Measurements from ENCODE around the gene TMEM212.

TMEM212 gene

DNA sequence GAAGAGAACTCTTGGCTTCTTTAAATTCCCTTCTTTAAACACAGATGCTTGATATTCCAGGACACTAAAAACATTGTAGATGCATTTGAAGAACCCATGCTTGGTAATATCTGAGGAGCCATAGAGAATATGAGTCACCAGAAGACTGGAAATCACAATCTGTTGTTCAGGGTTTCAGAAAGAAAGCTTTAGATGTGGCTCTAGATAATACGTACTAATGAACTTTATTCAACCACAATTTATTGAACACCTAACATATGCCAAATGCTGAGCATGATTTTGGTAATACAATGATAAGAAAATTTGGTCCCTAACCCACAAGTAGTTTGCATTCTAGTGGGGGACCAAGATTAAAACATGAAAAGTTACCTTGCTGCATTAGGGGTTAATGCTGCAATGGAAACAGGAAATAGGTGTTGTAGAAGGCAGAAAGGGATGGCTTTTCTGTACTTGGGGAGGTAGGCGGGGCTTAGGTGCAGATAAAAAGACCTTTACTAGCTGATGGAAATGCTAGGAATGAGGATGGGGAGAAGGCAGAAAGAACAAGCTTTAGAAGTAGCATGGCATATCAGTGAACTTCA, 21.3 kb upstream of the TMEM212 start:
- TF ChIP-seq, protein P1, sequence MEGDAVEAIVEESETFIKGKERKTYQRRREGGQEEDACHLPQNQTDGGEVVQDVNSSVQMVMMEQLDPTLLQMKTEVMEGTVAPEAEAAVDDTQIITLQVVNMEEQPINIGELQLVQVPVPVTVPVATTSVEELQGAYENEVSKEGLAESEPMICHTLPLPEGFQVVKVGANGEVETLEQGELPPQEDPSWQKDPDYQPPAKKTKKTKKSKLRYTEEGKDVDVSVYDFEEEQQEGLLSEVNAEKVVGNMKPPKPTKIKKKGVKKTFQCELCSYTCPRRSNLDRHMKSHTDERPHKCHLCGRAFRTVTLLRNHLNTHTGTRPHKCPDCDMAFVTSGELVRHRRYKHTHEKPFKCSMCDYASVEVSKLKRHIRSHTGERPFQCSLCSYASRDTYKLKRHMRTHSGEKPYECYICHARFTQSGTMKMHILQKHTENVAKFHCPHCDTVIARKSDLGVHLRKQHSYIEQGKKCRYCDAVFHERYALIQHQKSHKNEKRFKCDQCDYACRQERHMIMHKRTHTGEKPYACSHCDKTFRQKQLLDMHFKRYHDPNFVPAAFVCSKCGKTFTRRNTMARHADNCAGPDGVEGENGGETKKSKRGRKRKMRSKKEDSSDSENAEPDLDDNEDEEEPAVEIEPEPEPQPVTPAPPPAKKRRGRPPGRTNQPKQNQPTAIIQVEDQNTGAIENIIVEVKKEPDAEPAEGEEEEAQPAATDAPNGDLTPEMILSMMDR (IDR thresholded peaks at IDR 0.05; ENCODE audit: borderline replicate concordance, control extremely low read depth, extremely low read depth, insufficient read depth, missing control alignments): no peak
- no peak for DNase-seq (ENCODE audit: low spot score)
- in situ Hi-C loops (cut with MboI; ENCODE audit: low sequenced_read_pairs, unreplicated experiment): no loop called here

DNA sequence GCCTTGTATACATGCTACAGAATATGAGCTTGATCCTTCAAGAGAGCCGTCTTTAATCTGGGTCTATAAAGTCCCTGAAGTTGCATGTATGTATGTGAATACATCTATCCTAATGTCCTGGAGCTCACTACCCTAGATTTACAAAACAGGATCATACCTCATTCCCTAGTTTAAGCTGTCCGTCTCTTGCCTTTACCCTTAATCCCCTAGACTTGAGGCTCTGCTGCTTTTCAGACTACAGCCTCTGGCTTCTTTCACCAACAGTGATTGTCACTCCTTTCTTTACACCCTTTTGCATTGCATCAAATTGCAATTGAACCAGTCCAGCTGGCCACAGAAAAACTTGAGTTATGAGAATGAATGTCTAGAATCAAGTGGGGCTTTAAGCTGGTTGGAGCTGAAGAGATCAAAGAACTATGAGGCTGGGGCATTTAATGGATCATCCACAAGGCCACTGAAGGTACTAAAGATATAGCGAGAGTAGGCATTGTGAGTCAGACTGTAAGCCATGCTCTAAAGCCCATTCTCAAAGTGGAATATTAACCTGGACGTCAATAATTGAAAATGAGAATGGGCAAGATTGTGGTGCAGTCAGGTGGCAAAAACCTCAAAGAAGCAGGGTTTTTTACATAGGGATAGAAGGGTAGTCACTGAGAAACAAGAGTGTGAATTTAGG, 20.6 kb upstream of the TMEM212 start:
- DNase-seq (ENCODE audit: low spot score): no peak
- TF ChIP-seq, protein P1 (IDR thresholded peaks at IDR 0.05; ENCODE audit: borderline replicate concordance, control extremely low read depth, extremely low read depth, insufficient read depth, missing control alignments): no peak
- in situ Hi-C loops (cut with MboI; ENCODE audit: low sequenced_read_pairs, unreplicated experiment): no loop called here

DNA sequence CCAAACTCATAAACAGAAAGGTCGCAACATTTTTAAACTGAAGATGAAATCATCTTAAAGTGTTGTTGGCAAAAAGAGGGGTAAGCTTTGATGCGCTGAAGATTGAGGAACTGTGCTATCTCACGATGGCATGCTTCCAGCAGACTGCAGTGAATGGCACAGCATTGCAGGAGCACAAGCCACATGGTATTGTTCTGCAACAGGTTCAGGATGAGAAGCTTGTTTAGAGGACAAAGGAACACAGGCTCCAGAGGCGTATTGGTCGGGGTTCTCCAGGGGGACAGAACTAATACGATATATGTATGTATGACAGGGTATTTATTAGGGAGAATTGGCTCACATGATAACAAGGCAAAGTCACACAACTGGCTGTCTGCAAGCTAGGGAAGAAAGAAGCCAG, 19.0 kb upstream of the TMEM212 start:
- in situ Hi-C loops (cut with MboI; ENCODE audit: low sequenced_read_pairs, unreplicated experiment): no loop called here
- DNase-seq (ENCODE audit: low spot score): no peak
- TF ChIP-seq, protein P1 (IDR thresholded peaks at IDR 0.05; ENCODE audit: borderline replicate concordance, control extremely low read depth, extremely low read depth, insufficient read depth, missing control alignments): no peak

DNA sequence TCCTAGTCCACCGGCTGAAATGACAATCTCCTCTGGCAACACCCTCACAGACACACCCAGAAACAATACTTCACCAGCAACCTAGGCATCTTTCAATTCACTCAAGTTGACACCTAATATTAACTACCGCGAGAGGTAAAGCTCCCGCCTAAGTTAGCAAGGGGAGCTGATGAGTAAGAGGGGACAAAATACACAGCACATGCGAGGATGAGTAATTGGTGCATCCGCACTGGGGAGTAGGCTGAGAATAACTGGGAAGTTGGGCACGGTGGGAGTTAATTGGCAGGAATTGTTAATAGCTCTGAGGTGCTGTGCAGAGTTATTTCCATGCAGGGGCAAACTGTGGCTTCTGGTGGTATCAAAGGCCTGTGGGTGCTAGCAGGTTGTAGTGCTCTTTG, 18.3 kb upstream of the TMEM212 start:
- TF ChIP-seq, protein P1 (IDR thresholded peaks at IDR 0.05; ENCODE audit: borderline replicate concordance, control extremely low read depth, extremely low read depth, insufficient read depth, missing control alignments): no peak
- in situ Hi-C loops (cut with MboI; ENCODE audit: low sequenced_read_pairs, unreplicated experiment): no loop called here
- DNase-seq (ENCODE audit: low spot score): no peak

DNA sequence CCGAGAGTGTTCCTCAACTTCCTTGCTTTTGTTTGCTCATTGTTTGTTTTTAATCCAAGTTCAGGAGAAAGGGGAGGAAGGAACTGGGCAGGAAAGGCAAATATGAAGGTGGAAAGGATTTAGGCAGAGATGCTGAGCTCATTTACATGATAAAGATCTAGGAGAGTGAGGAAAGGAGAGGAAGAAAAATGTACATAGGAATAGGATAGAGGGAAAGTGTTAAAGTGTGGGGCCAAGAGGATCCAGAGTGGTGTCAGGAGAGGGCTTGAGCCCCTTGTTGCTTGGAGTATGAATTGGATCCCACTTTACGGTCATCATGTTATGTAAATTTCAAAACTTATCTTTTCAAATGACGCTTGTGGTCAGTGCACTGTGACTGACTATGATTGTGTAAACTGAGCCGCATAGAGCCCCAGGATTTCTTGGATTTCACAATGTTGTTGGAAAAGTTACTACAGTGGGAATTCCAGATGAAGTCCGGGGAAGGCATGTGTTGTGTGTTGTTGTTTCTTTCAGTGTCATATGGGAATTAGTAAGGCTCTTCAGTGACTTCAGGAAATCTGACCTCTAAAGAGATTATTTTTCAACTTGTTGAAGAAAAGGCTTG, 17.8 kb upstream of the TMEM212 start:
- TF ChIP-seq, protein P1 (IDR thresholded peaks at IDR 0.05; ENCODE audit: borderline replicate concordance, control extremely low read depth, extremely low read depth, insufficient read depth, missing control alignments): no peak
- no peak for DNase-seq (ENCODE audit: low spot score)
- in situ Hi-C loops (cut with MboI; ENCODE audit: low sequenced_read_pairs, unreplicated experiment): no loop called here

DNA sequence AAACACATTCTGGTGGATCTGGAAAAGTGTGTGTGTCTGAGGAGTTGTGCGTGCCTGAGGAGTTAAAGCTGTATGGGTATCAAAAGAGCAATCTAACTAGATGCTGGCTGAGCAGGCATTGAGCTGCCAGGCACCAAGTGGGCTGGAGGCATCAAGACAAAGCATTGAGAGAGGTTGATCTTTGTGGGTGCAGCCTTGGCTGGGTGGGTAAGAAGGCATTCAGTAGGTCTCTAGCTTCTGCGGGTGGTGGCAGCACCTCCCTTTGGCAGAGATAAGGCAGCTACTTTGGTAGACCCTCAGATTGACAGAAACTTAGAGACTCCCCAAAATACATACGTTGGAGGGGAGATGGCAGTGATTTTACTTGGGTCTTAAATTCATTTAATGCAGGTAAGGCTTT, 15.8 kb upstream of the TMEM212 start:
- DNase-seq (ENCODE audit: low spot score): no peak
- in situ Hi-C loops (cut with MboI; ENCODE audit: low sequenced_read_pairs, unreplicated experiment): no loop called here
- TF ChIP-seq, protein P1 (IDR thresholded peaks at IDR 0.05; ENCODE audit: borderline replicate concordance, control extremely low read depth, extremely low read depth, insufficient read depth, missing control alignments): no peak
